Keratinocyte (primary cell): ENCODE data around the gene ADPRH.

ENCODE experiments used
- CTCF ChIP-seq, 3 experiments: IDR thresholded peaks in 1 of 3; conservative IDR thresholded peaks in 1 of 3; optimal IDR thresholded peaks in 1 of 3; 2 replicates in 2 of 3; 3 replicates in 1 of 3; pipeline versions ENCODE3 to v1.5.1; 2011; ENCODE audit warnings: low read length in 3 of 3, mild to moderate bottlenecking in 3 of 3, moderate library complexity in 2 of 3, control low read depth in 1 of 3, inconsistent platforms in 1 of 3; ENCODE audit not compliant: insufficient read depth in 2 of 3; ENCODE audit errors: extremely low read depth in 1 of 3
- EZH2 ChIP-seq: IDR thresholded peaks from one replicate; pipeline ENCODE4 v1.6.1; 2012; ENCODE audit warnings: inconsistent platforms, mild to moderate bottlenecking, low read length, moderate library complexity

DNA sequence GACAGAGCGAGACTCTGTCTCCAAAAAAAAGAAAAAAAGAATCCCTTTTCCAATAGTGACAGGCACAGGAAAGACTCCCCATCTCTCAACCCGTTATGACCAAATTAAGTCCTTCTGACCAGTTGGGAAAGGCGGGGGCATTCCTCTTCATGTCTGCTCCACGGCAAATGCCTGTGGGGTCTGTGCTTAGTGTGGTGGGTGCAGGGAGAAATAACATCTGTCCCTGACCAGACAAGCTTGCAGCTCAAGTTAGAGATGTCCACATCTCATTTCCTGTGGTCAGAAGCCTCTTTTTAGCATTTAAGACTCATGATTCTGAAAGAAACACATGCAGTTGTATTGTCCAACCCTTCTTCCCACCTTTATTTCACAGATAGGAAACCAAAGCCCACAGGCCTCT lies 34.6 kb downstream of the ADPRH start:
- TF ChIP-seq CTCF (optimal IDR thresholded peaks at IDR 0.05 in 1 of 3, IDR thresholded peaks at IDR 0.05 in 1 of 3, conservative IDR thresholded peaks at IDR 0.05 in 1 of 3; ENCODE audit: extremely low read depth in 1 of 3, insufficient read depth in 2 of 3, low read length in 3 of 3) (no peak), EZH2 (no peak)
